GM12878 (cell line): ENCODE data around the gene CDK11B. TPM values are rescaled to one million over a fixed set of nuclear protein-coding genes. Genes with fewer than 3 reads are reported as not detected.

Experiments used
- ATAC-seq: fragments of 200-7000 bp; cut with Tn5 transposase; 3 replicates; pipeline ENCODE4 v1.9.1; 2020; ENCODE audit warnings: mild to moderate bottlenecking, moderate library complexity
- BruUV-seq: library from RNA; stranded (reverse); fragments of 400-500 nt; replicated peaks from 2 replicates; lab custom pipeline; 2021; lab: Mats Ljungman, UMichigan
- CTCF ChIA-PET: fragments of 300-600 bp; sonication (Branson Sonifier 250); formaldehyde crosslinking; extraction: SDS; loops from one replicate; lab custom pipeline; 2021; ENCODE audit warnings: inconsistent platforms; lab: Yijun Ruan, JAX
- POLR2A ChIA-PET: fragments of 350-600 bp; formaldehyde crosslinking; extraction: SDS; loops from one replicate; lab custom pipeline; 2021; ENCODE audit warnings: inconsistent platforms; lab: Charles Lee
- RAD21 ChIA-PET: fragments of 300-600 bp; sonication (Branson Sonifier 250); formaldehyde crosslinking; loops from one replicate; lab custom pipeline; 2023; ENCODE audit warnings: antibody characterized with exemption; ENCODE audit not compliant: unreplicated experiment; lab: Charles Lee
- SMC1A ChIA-PET: fragments of 300-600 bp; sonication (Branson Sonifier 250); formaldehyde crosslinking; loops from one replicate; lab custom pipeline; 2023; ENCODE audit not compliant: unreplicated experiment, uncharacterized antibody; lab: Charles Lee
- DNase-seq: peaks from one replicate; pipeline ENCODE4 v3.0.0-alpha.2; 2011; ENCODE audit warnings: low read depth, low spot score
- FAIRE-seq: peaks from 3 replicates; lab custom pipeline; 2011; peaks lifted over from hg19 to GRCh38; lab: Jason Lieb, UNC
- H2AFZ ChIP-seq: 2 replicates; pipeline ENCODE4 v1.6.0; 2011; ENCODE audit warnings: low read depth, low read length, control low read depth; ENCODE audit not compliant: control insufficient read depth
- H3K27ac ChIP-seq: 2 replicates; pipeline ENCODE4 v1.5.1; 2011; ENCODE audit warnings: control low read depth; ENCODE audit not compliant: control insufficient read depth, insufficient read depth
- H3K27me3 ChIP-seq, 2 experiments: replicated peaks in 1 of 2; 2 replicates each; pipeline versions ENCODE4 v1.6.0 to v1.6.1; 2011; ENCODE audit warnings: low read length in 1 of 2; ENCODE audit not compliant: control insufficient read depth in 2 of 2, insufficient read depth in 2 of 2
- H3K36me3 ChIP-seq, 2 experiments: 2 replicates each; pipeline ENCODE4 v1.5.1; 2011; ENCODE audit warnings: low read length in 1 of 2; ENCODE audit not compliant: control insufficient read depth in 2 of 2, insufficient read depth in 2 of 2
- H3K4me1 ChIP-seq: 2 replicates; pipeline ENCODE4 v1.6.1; 2011; ENCODE audit warnings: mild to moderate bottlenecking, low read length, moderate library complexity, mixed read lengths; ENCODE audit not compliant: control insufficient read depth, insufficient read depth
- H3K4me2 ChIP-seq: 2 replicates; pipeline ENCODE4 v1.6.0; 2011; ENCODE audit warnings: control low read depth; ENCODE audit not compliant: control insufficient read depth, insufficient read depth
- H3K4me3 ChIP-seq: fragments of 200-600 bp; sonication (generic); 2 replicates; pipeline ENCODE4 v1.5.1; 2016
- H3K79me2 ChIP-seq: 2 replicates; pipeline ENCODE4 v1.6.0; 2011; ENCODE audit warnings: low read length; ENCODE audit not compliant: control insufficient read depth, insufficient read depth
- H3K9ac ChIP-seq: 2 replicates; pipeline ENCODE4 v1.8.0; 2011; ENCODE audit warnings: low read length, control low read depth, mixed read lengths; ENCODE audit not compliant: control insufficient read depth, insufficient read depth
- H3K9me3 ChIP-seq: replicated peaks from 3 replicates; pipeline ENCODE4 v1.5.1; 2011; ENCODE audit warnings: mild to moderate bottlenecking, low read length; ENCODE audit not compliant: control insufficient read depth, insufficient read depth
- H4K20me1 ChIP-seq: 2 replicates; pipeline ENCODE4 v1.6.0; 2011; ENCODE audit not compliant: control insufficient read depth, insufficient read depth
- BACH1 ChIP-seq: fragments of 450-650 bp; IDR thresholded peaks from 2 replicates; pipeline ENCODE4 v1.6.1; 2017; ENCODE audit warnings: mild to moderate bottlenecking, borderline replicate concordance
- BRCA1 ChIP-seq: IDR thresholded peaks from 2 replicates; pipeline ENCODE4 v1.6.1; 2011; ENCODE audit warnings: low read depth, low read length, improper control_type of control experiment
- CHD4 ChIP-seq: fragments of 200-600 bp; sonication (generic); IDR thresholded peaks from 2 replicates; pipeline ENCODE4 v1.6.1; 2016; ENCODE audit warnings: mild to moderate bottlenecking
- HCFC1 ChIP-seq: fragments of 150-350 bp; IDR thresholded peaks from 2 replicates; pipeline ENCODE4 v1.6.1; 2014; ENCODE audit warnings: low read length
- HDAC2 ChIP-seq: fragments of 200-600 bp; sonication (generic); IDR thresholded peaks from 2 replicates; pipeline ENCODE4 v1.6.1; 2017
- KAT2A ChIP-seq: conservative IDR thresholded peaks from 2 replicates; pipeline ENCODE4 v1.6.1; 2011; ENCODE audit warnings: low read depth, low read length; ENCODE audit not compliant: control insufficient read depth
- MTA2 ChIP-seq: fragments of 450-650 bp; IDR thresholded peaks from 2 replicates; pipeline ENCODE4 v1.6.1; 2016; ENCODE audit warnings: low read depth, mild to moderate bottlenecking, moderate library complexity
- MYB ChIP-seq: fragments of 150-350 bp; IDR thresholded peaks from 2 replicates; pipeline ENCODE4 v1.6.1; 2014; ENCODE audit warnings: mild to moderate bottlenecking, low read depth, low read length, borderline replicate concordance
- NBN ChIP-seq: fragments of 450-650 bp; IDR thresholded peaks from 2 replicates; pipeline ENCODE4 v1.6.1; 2016
- NR2C1 ChIP-seq: fragments of 450-650 bp; IDR thresholded peaks from 2 replicates; pipeline ENCODE4 v1.6.1; 2017; ENCODE audit warnings: antibody characterized with exemption, mild to moderate bottlenecking, moderate library complexity
- NR2F1 ChIP-seq: fragments of 450-650 bp; conservative IDR thresholded peaks from 2 replicates; pipeline ENCODE4 v1.6.1; 2017; ENCODE audit warnings: mild to moderate bottlenecking
- PAX8 ChIP-seq: fragments of 450-650 bp; IDR thresholded peaks from 2 replicates; pipeline ENCODE4 v1.6.1; 2017; ENCODE audit warnings: mild to moderate bottlenecking, moderate library complexity
- RB1 ChIP-seq: fragments of 450-650 bp; formaldehyde crosslinking; IDR thresholded peaks from 2 replicates; pipeline ENCODE4 v1.6.1; 2017; ENCODE audit warnings: mild to moderate bottlenecking, borderline replicate concordance
- RUNX3 ChIP-seq: IDR thresholded peaks from 2 replicates; pipeline ENCODE4 v1.6.1; 2012; ENCODE audit warnings: low read length, inconsistent platforms
- SMARCA5 ChIP-seq: fragments of 450-650 bp; IDR thresholded peaks from 2 replicates; pipeline ENCODE4 v1.6.1; 2017; ENCODE audit warnings: mild to moderate bottlenecking
- USF2 ChIP-seq: IDR thresholded peaks from 2 replicates; pipeline ENCODE4 v1.6.1; 2011; ENCODE audit warnings: low read depth, low read length, improper control_type of control experiment, borderline replicate concordance
- WRNIP1 ChIP-seq: IDR thresholded peaks from 2 replicates; pipeline ENCODE4 v1.6.1; 2011; ENCODE audit warnings: low read depth, low read length, improper control_type of control experiment, borderline replicate concordance
- YBX1 ChIP-seq: fragments of 450-650 bp; IDR thresholded peaks from 2 replicates; pipeline ENCODE4 v1.6.1; 2016; ENCODE audit warnings: antibody characterized with exemption
- ZZZ3 ChIP-seq: IDR thresholded peaks from 2 replicates; pipeline ENCODE4 v1.6.1; 2011; ENCODE audit warnings: low read depth; ENCODE audit not compliant: control insufficient read depth, insufficient read length
- WGBS: methylation state at CpG from one replicate; pipeline ENCODE4 v1.1.6; 2016; ENCODE audit warnings: low lambda C conversion rate; ENCODE audit not compliant: insufficient replicate concordance, insufficient coverage; ENCODE audit errors: missing lambda C conversion rate; 5-methylcytosine and 5-hydroxymethylcytosine counted together
- in situ Hi-C: fragments of 300-500 bp; cut with MboI; formaldehyde crosslinking; loops from 9 replicates; pipeline ENCODE4 v1.14.3; 2018; ENCODE audit warnings: mixed read lengths
- intact Hi-C: fragments of 100-400 bp; cut with micrococcal nuclease; formaldehyde crosslinking; loops from one replicate; pipeline ENCODE4 v1.14.2; 2022; ENCODE audit not compliant: unreplicated experiment
- polyA plus RNA-seq, 11 experiments: library from polyadenylated mRNA; depleted of rRNA in 4 of 11; unstranded in 6 of 11; stranded (reverse) in 5 of 11; fragments of >200 nt; fragmentation: Nextera tagmentation in 4 of 11; fragmentation: Illumina TruSeq in 1 of 11; extraction: Ambion mirVana in 4 of 11; extraction: Trizol in 1 of 11; gene quantifications; 1 replicate in 1 of 11; 2 replicates in 10 of 11; pipeline versions ENCODE4 v1.2.1 to v1.2.3, GENCODE V29; 2011 to 2016; ENCODE audit warnings: inconsistent platforms in 2 of 11, missing spikeins in 2 of 11, low read depth in 1 of 11
- total RNA-seq, 4 experiments: library from RNA; depleted of rRNA in 3 of 4; stranded (reverse); fragments of >200 nt in 3 of 4; fragmentation: Illumina TruSeq in 1 of 4; extraction: Trizol in 1 of 4; gene quantifications; 2 replicates each; pipeline versions ENCODE4 v1.2.1 to v1.2.3, GENCODE V29; 2013 to 2021
- TF ChIP-seq, protein P1 (sequence below): fragments of 450-650 bp; IDR thresholded peaks from 2 replicates; pipeline ENCODE4 v1.6.1; 2017; ENCODE audit warnings: borderline replicate concordance

Gene CDK11B
- total and polyA plus RNA-seq, 10 of the 15 experiments (the other 5 are each of a cell fraction or from before 2014, with no cell fraction given), result 3.2 to 30.9 (median 18.0) TPM

- POLR2A ChIA-PET, result no interaction called here
- SMC1A ChIA-PET, result no interaction called here
- Histone ChIP-seq H3K9me3 (no peaks in the 10 kb centered on the region), H3K36me3 (no peaks in the 10 kb centered on the region), H4K20me1 (no peaks in the 10 kb centered on the region), H3K4me3 (no peak overlapping the region), H3K9ac (no peak overlapping the region), H3K4me1 (no peaks in the 10 kb centered on the region), H3K79me2 (no peaks in the 10 kb centered on the region), H3K4me2 (no peak overlapping the region), H3K27me3 (no peaks in the 10 kb centered on the region), H2AFZ (no peak overlapping the region), H3K27ac (no peak overlapping the region)
- FAIRE-seq (no peak), DNase-seq (no peak), ATAC-seq (no peak)
- CTCF ChIA-PET, result no interaction called here
- RAD21 ChIA-PET, result no interaction called here
- in situ Hi-C loops (no loop called here), intact Hi-C loops (no loop called here)
- WGBS, result 69% methylated on average over 7 of the region's 28 CpGs
- BruUV-seq, result no TSS peak
- TF ChIP-seq USF2 (no peak), ZZZ3 (no peak), RUNX3 (no peak), CHD4 (no peak), MTA2 (no peak), SMARCA5 (no peak), NBN (no peak), PAX8 (no peak), MYB (no peak), YBX1 (no peak), BACH1 (no peak), NR2C1 (no peak), RB1 (no peak), WRNIP1 (no peak), HCFC1 (no peak), NR2F1 (no peak), KAT2A (no peak), BRCA1 (no peak), HDAC2 (no peak)
- TF ChIP-seq, protein P1, sequence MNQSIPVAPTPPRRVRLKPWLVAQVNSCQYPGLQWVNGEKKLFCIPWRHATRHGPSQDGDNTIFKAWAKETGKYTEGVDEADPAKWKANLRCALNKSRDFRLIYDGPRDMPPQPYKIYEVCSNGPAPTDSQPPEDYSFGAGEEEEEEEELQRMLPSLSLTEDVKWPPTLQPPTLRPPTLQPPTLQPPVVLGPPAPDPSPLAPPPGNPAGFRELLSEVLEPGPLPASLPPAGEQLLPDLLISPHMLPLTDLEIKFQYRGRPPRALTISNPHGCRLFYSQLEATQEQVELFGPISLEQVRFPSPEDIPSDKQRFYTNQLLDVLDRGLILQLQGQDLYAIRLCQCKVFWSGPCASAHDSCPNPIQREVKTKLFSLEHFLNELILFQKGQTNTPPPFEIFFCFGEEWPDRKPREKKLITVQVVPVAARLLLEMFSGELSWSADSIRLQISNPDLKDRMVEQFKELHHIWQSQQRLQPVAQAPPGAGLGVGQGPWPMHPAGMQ, result no peak
These were observed 33.4 kb downstream of the CDK11B start for GRCh38 chr1:1625404-1625775.
